Karpas-422 (cell line): Measurements from ENCODE around the gene SLC16A7. TPM values are rescaled to one million over a fixed set of nuclear protein-coding genes. Genes with fewer than 3 reads are reported as not detected.

Experiments used
- DNase-seq: peaks from one replicate; pipeline ENCODE4 v3.0.0-alpha.2; 2015
- H2AFZ ChIP-seq: fragments of 200-600 bp; sonication (generic); 2 replicates; pipeline ENCODE4 v1.6.1; 2014; ENCODE audit warnings: antibody characterized with exemption, low read length, mixed read lengths
- H3K27ac ChIP-seq: fragments of 200-600 bp; sonication (generic); 2 replicates; pipeline ENCODE4 v1.5.1; 2014; ENCODE audit warnings: mild to moderate bottlenecking, low read length, moderate library complexity
- H3K27me3 ChIP-seq: fragments of 200-600 bp; sonication (generic); 2 replicates; pipeline ENCODE4 v1.6.1; 2014; ENCODE audit warnings: low read length, mixed read lengths
- H3K36me3 ChIP-seq: fragments of 200-600 bp; sonication (generic); 2 replicates; pipeline ENCODE4 v1.6.1; 2014; ENCODE audit warnings: low read length, mixed read lengths; ENCODE audit not compliant: insufficient read depth
- H3K4me1 ChIP-seq: fragments of 200-600 bp; sonication (generic); 2 replicates; pipeline ENCODE4 v1.6.1; 2014; ENCODE audit warnings: mild to moderate bottlenecking, low read length, mixed read lengths
- H3K4me2 ChIP-seq: fragments of 200-600 bp; sonication (generic); 2 replicates; pipeline ENCODE4 v1.6.1; 2014; ENCODE audit warnings: low read length, low read depth, mild to moderate bottlenecking; ENCODE audit not compliant: poor library complexity, severe bottlenecking
- H3K4me3 ChIP-seq: fragments of 200-600 bp; sonication (generic); 2 replicates; pipeline ENCODE4 v1.5.1; 2014; ENCODE audit warnings: mild to moderate bottlenecking, antibody characterized with exemption, low read length, mixed read lengths
- H3K79me2 ChIP-seq: fragments of 200-600 bp; sonication (generic); 2 replicates; pipeline ENCODE4 v1.6.1; 2014; ENCODE audit warnings: mild to moderate bottlenecking, low read length, mixed read lengths
- H3K9ac ChIP-seq: fragments of 200-600 bp; sonication (generic); 2 replicates; pipeline ENCODE4 v1.6.0; 2014; ENCODE audit warnings: low read length
- H3K9me2 ChIP-seq: fragments of 200-600 bp; sonication (generic), shearing (Covaris generic); replicated peaks from 2 replicates; pipeline ENCODE4 v1.6.0; 2014; ENCODE audit warnings: mild to moderate bottlenecking, low read length, moderate library complexity; ENCODE audit not compliant: insufficient read depth
- H3K9me3 ChIP-seq: fragments of 300-700, 200-600 bp; sonication (generic); 2 replicates; pipeline ENCODE4 v1.6.1; 2014; ENCODE audit warnings: low read length, mixed read lengths
- H4K20me1 ChIP-seq: fragments of 200-600 bp; sonication (generic); 2 replicates; pipeline ENCODE4 v1.6.1; 2014; ENCODE audit warnings: mild to moderate bottlenecking, antibody characterized with exemption, low read length, low read depth; ENCODE audit not compliant: insufficient read depth
- total RNA-seq: library from RNA; depleted of rRNA; stranded (reverse); fragments of >200 nt; shearing (Covaris generic); gene quantifications from 2 replicates; pipeline ENCODE4 v1.2.3, GENCODE V29; 2014; ENCODE audit warnings: low replicate concordance

SLC16A7 gene
- total RNA-seq, 1 experiment from 2014 or later = 63.6 TPM

- H3K27ac ChIP-seq = no peak overlapping the region
- no peaks in the 10 kb centered on the region for H3K27me3 ChIP-seq
- H3K4me3 ChIP-seq = no peak overlapping the region
- peaks cover 90% of the 10 kb centered on the region for H3K79me2 ChIP-seq
- H3K9me3 ChIP-seq = no peaks in the 10 kb centered on the region
- no peak overlapping the region for H2AFZ ChIP-seq
- H3K9ac ChIP-seq = no peak overlapping the region
- H4K20me1 ChIP-seq = no peaks in the 10 kb centered on the region
- H3K4me1 ChIP-seq = no peaks in the 10 kb centered on the region; the same call in 1 of the 2 replicates
- DNase-seq = no peak
- H3K36me3 ChIP-seq = no peaks in the 10 kb centered on the region
- H3K4me2 ChIP-seq = no peak overlapping the region
- H3K9me2 ChIP-seq = no peaks in the 10 kb centered on the region
Observed at GRCh38 chr12:59660148-59660547, 64.3 kb downstream of the SLC16A7 start.

- H3K4me1 ChIP-seq = no peaks in the 10 kb centered on the region; the same call in 1 of the 2 replicates
- H3K4me2 ChIP-seq = no peak overlapping the region
- H3K79me2 ChIP-seq = peaks cover 88% of the 10 kb centered on the region
- H3K4me3 ChIP-seq = no peak overlapping the region
- H3K27me3 ChIP-seq = no peaks in the 10 kb centered on the region
- H3K9ac ChIP-seq = no peak overlapping the region
- no peaks in the 10 kb centered on the region for H3K9me2 ChIP-seq
- H4K20me1 ChIP-seq = no peaks in the 10 kb centered on the region
- H3K27ac ChIP-seq = no peak overlapping the region
- H3K36me3 ChIP-seq = no peaks in the 10 kb centered on the region
- no peak overlapping the region for H2AFZ ChIP-seq
- no peak for DNase-seq
- H3K9me3 ChIP-seq = no peaks in the 10 kb centered on the region
Observed at GRCh38 chr12:59660921-59661597, 65.2 kb downstream of the SLC16A7 start.

GRCh38 chr12:59664495-59664894 is 68.7 kb downstream of the SLC16A7 start:
- Histone ChIP-seq H3K4me3 (no peak overlapping the region), H3K36me3 (0 out of 2 replicates have a peak, but pooled peaks cover 3% of the 10 kb centered on the region), H3K9me2 (no peaks in the 10 kb centered on the region), H2AFZ (no peak overlapping the region), H4K20me1 (no peaks in the 10 kb centered on the region), H3K79me2 (peaks cover 86% of the 10 kb centered on the region), H3K27ac (no peak overlapping the region), H3K9me3 (no peaks in the 10 kb centered on the region), H3K27me3 (no peaks in the 10 kb centered on the region), H3K9ac (no peak overlapping the region), H3K4me1 (no peaks in the 10 kb centered on the region; the same call in 1 of the 2 replicates), H3K4me2 (no peak overlapping the region)
- no peak for DNase-seq

- DNase-seq = no peak
- Histone ChIP-seq H3K4me2 (no peak overlapping the region), H3K9me3 (no peaks in the 10 kb centered on the region), H2AFZ (no peak overlapping the region), H4K20me1 (no peaks in the 10 kb centered on the region), H3K27ac (no peak overlapping the region), H3K4me1 (no peaks in the 10 kb centered on the region; the same call in 1 of the 2 replicates), H3K27me3 (no peaks in the 10 kb centered on the region), H3K9ac (no peak overlapping the region), H3K36me3 (0 out of 2 replicates have a peak, but pooled peaks cover 3% of the 10 kb centered on the region), H3K79me2 (peaks cover 86% of the 10 kb centered on the region), H3K4me3 (no peak overlapping the region), H3K9me2 (no peaks in the 10 kb centered on the region)
Observed at GRCh38 chr12:59665701-59666100, 69.9 kb downstream of the SLC16A7 start.

- Histone ChIP-seq H3K4me1 (no peaks in the 10 kb centered on the region), H4K20me1 (no peaks in the 10 kb centered on the region), H3K9me3 (no peaks in the 10 kb centered on the region), H3K9me2 (no peaks in the 10 kb centered on the region), H3K4me3 (no peak overlapping the region), H2AFZ (no peak overlapping the region), H3K4me2 (no peak overlapping the region), H3K36me3 (0 out of 2 replicates have a peak, but pooled peaks cover 3% of the 10 kb centered on the region), H3K27ac (no peak overlapping the region), H3K27me3 (no peaks in the 10 kb centered on the region), H3K9ac (no peak overlapping the region), H3K79me2 (peaks cover 77% of the 10 kb centered on the region)
- DNase-seq = no peak
Observed at GRCh38 chr12:59668674-59669073, 72.8 kb downstream of the SLC16A7 start.

GRCh38 chr12:59672273-59672672 is 76.4 kb downstream of the SLC16A7 start:
- Histone ChIP-seq H4K20me1 (no peaks in the 10 kb centered on the region), H3K27ac (no peak overlapping the region), H3K4me3 (no peak overlapping the region), H3K9me3 (no peaks in the 10 kb centered on the region), H3K9me2 (no peaks in the 10 kb centered on the region), H3K36me3 (peaks cover 5% of the 10 kb centered on the region), H3K79me2 (peaks cover 75% of the 10 kb centered on the region), H2AFZ (no peak overlapping the region), H3K4me1 (no peaks in the 10 kb centered on the region), H3K27me3 (no peaks in the 10 kb centered on the region), H3K4me2 (no peak overlapping the region), H3K9ac (no peak overlapping the region)
- no peak for DNase-seq

GRCh38 chr12:59675461-59675860 is 79.6 kb downstream of the SLC16A7 start:
- no peak overlapping the region for H3K4me3 ChIP-seq
- H3K36me3 ChIP-seq = peaks cover 5% of the 10 kb centered on the region
- no peaks in the 10 kb centered on the region for H3K4me1 ChIP-seq
- no peak overlapping the region for H2AFZ ChIP-seq
- no peaks in the 10 kb centered on the region for H3K27me3 ChIP-seq
- no peak overlapping the region for H3K4me2 ChIP-seq
- H3K9me3 ChIP-seq = no peaks in the 10 kb centered on the region
- H3K9ac ChIP-seq = no peak overlapping the region
- H4K20me1 ChIP-seq = no peaks in the 10 kb centered on the region
- no peak for DNase-seq
- peaks cover 74% of the 10 kb centered on the region for H3K79me2 ChIP-seq
- H3K9me2 ChIP-seq = no peaks in the 10 kb centered on the region
- H3K27ac ChIP-seq = no peak overlapping the region

GRCh38 chr12:59677857-59678256 is 82.0 kb downstream of the SLC16A7 start:
- Histone ChIP-seq H3K36me3 (peaks cover 5% of the 10 kb centered on the region), H3K27me3 (no peaks in the 10 kb centered on the region), H2AFZ (no peak overlapping the region), H3K9me2 (no peaks in the 10 kb centered on the region), H3K79me2 (peaks cover 82% of the 10 kb centered on the region), H3K9me3 (no peaks in the 10 kb centered on the region), H3K27ac (no peak overlapping the region), H3K4me2 (no peak overlapping the region), H3K4me1 (no peaks in the 10 kb centered on the region), H4K20me1 (no peaks in the 10 kb centered on the region), H3K4me3 (no peak overlapping the region), H3K9ac (no peak overlapping the region)
- no peak for DNase-seq
